GM21447 (cell line): ENCODE results near the gene PITPNB.

Experiments used
- ATAC-seq: cut with Tn5 transposase; IDR thresholded peaks from one replicate; pipeline ENCODE4 v1.9.1; 2021; ENCODE audit not compliant: unreplicated experiment

PITPNB gene

DNA sequence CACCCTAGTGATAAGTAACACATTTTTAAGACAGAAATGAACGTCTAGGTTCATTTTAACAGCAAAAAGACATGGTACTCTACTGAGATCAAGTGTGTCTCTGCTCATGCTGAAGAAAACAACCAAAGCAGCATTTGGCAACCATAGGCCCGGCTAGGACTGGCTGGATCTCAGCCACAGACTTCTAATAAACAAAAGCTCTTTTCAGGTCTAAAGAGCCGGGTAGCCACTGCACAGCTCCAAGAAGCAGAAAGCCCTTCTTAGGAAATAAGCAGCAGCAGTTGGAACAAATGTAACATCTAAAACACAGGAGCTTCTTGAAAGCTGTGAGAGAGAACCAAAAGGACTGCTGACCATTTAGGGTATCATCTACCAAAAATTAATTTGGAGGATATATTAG is 37.6 kb downstream of the PITPNB start:
- no peak for ATAC-seq

DNA sequence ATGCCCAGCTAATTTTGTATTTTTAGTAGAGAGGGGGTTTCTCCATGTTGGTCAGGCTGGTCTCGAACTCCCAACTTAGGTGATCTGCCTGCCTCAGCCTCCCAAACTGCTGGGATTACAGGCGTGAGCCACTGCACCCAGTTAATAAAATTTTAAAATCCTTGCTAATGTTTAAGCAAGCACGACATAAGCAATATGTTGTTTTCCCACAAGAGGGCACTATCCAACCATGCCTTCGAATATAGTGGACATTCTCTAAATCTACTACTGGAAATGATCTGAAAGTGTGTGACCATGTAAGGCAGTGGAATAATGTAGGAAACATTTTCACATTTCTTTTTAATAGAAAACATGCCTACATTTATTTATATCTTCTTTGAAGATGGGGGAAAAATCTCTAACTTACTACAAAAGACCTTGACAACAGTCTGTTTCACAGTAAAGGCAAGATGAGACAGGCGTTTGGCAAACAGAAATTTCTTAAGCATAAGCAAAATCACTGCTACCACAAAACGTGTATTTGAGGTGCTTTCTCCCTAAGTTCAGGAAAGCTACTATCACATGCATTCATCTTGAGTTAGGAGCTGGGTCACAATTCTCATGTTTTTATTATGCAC is 38.2 kb downstream of the PITPNB start:
- ATAC-seq, result no peak

DNA sequence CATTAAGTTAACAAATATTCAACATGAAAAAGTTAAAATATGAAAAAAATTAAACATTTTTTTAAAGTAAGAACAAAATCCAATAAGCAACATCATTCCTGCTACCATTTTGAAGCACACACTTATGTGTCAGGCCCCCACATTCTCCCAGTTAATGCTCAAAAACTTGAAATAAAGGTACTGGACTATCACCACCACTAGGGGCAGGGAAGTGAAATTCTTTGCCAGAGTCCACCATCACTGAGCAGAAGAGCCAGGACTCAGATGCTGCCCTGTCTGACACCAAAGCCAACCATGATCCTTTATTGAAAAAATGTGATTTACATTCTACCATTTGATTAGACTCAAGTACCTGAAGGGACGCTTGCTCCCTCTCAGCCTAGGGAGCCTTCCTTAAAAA is 39.1 kb downstream of the PITPNB start:
- ATAC-seq, result no peak

DNA sequence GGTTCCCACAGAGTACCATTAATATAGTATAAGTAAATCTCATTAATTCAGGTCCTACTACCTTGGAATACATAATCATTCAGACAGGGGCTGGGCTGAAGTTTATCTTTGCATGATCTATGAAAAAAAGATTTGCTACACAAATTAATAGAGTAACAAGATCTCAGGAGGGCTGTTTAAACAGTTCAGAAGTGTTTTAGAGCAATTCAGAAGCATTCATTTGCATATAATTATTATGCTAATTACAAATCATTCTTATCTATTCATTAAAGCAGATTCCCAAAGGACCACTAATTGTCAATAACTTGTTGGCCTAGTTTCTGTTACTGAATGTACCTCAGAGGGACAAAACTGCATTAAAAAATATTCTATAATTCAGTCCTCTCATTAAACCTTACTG is 40.5 kb downstream of the PITPNB start:
- no peak for ATAC-seq

DNA sequence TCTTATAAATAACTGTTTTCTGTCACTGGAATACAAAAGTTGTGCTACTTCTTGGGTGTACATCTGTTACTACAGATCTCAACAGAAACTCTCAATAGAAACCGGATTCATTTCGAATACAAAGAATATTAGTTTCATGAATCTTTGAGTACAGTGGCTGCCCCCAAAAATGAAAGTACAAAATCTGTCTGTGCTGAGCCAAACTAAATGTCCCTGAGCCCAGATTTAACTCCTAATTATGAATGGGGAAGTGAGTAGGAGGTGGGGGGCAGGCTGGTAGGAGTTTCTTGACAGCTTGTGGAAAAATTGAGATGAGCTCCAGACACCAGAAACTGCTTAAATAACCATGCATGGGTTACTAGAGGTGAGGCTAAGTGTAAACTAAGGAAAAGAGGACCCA is 41.6 kb downstream of the PITPNB start:
- ATAC-seq, result peak; percentile 50

DNA sequence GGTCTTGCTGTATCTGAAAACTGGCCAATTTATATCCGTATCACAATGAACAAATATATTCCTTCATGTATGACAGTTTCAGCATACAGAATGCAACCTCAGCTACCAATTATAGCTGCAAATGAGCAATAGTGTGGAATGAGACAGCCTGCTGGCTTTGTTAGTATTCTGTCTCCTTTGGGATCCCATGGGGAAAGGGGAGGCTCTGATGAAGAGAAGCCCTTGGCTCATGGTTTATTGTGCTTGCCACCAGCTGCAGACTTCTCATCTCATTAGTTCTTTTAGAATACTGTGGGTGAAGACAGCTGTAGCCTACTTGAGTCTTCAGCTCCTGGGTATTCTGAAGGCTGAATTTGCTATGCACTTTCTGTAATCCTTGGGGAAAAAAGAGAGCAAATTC is 42.4 kb downstream of the PITPNB start:
- no peak for ATAC-seq

DNA sequence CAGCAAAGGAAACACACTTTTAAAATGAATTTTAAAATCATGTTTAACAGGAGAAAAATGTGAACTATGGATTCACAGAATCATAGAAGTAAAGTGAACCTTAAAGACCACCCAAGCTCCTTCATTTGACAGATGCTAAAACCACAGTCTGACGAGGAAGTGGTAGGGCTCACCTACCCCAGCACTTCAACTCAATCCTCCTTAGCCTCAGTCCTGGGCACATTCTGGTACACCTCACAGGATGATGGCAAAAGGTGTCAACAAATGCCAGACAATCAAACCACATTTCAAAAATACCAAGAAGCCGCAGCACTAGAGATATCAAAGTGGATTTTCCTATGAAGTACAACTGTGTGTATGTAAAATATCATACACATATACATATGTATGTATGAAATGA is 43.1 kb downstream of the PITPNB start:
- no peak for ATAC-seq

DNA sequence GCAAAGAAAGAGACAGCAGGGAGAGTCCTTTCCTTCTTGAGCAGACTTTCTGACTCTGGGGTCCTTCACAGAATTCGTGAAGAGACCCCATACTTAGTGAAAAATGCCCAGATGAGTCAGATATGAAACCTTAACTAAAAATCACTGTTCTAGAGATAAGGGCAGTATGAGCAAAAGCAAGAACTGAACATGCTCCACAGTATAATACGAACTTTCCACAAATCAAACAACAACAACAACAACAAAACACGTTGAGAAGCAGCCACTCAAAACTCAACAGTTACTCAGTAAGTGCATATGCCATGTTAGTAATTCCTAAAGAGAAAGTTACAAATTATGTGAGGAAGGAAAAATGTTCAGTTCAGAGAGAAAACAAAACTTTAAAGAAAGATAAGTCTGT is 44.3 kb downstream of the PITPNB start:
- no peak for ATAC-seq

DNA sequence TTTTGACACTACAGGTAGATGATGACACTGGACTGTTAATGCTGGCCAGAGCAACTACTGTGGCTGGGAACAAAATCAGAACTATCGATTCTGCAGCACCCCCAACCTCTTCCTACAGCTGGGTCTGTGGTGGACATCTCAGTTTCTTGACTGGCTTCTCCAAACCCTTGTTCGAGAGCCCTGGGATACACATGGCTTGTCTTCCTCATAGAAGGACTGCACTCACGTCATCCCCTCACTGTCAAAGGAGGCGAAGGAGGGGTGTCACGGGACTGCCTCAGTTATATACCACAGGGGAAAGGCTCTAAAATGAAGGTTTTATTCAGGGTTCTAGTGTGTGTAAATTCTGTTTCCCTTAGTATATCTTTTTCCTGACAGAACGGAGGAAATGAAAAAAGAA is 44.9 kb downstream of the PITPNB start:
- ATAC-seq, result no peak

DNA sequence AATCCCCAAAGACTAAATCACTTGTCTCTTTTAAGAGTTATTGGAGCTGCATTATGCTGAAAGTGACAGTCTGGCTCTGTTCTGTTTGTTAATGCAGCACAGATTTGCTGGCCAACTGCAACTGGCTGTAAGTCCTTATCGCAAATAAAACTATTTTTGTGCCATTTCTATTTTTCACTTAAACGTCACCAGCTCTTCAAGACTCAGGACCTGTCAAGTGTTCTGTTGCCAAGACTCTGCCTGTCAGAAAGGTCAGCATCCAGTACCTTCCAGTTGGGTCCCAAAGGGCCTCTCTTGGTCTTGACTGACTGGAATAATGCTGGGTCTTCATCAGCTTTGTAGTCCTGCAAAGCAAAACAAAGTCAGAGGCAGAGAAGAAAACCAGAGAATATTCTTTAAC is 45.6 kb downstream of the PITPNB start:
- ATAC-seq, result no peak

DNA sequence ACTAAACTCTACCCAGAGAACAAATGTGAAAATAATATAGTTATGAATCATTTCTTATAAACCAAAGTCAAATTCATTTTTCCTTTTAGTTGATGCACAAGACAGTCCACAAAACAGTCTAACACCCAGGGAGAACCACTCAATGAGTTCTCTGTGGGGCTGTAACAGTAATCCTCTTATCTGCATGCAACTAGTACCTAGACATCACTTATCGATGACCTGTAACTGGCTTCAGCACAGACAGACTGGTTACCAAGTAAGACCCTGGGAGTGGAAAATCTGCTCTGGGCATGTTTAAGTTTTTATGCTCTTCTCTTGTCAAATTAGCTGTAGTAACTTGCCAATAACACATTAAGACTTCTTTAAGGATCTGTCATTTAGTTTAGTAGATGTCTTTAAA is 46.6 kb downstream of the PITPNB start:
- no peak for ATAC-seq

DNA sequence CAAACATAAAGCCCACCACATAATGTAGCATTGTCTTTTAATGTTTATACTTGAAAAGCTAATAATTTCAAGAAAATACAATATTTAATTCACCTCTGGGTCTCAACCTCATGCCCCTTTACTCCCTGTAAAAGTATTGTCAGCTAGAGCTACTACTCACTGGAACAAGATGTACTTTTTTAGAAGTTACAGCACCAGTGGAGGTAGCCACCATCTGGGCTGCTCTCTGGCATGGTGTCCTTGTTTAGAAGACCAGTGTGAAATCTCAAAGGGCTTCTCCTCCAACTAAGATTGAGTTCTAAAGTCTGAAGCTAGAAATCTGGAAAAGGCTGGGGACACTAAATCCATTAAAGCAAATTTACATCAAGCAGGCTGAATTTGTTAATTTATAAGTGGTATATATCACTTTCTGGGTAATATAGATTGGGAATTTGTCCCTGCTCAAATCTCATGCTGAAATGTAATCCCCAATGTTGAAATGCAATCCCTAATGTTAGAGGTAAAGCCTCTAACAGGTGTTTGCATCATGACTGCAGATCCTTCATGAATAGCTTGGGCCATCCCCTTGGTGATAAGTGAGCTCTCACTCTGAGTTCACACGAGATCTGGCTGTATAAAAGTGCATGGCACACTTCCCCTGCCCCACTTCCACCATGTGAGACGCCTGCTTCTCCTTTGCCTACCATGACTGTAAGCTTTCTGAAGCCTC is 47.6 kb downstream of the PITPNB start:
- no peak for ATAC-seq

DNA sequence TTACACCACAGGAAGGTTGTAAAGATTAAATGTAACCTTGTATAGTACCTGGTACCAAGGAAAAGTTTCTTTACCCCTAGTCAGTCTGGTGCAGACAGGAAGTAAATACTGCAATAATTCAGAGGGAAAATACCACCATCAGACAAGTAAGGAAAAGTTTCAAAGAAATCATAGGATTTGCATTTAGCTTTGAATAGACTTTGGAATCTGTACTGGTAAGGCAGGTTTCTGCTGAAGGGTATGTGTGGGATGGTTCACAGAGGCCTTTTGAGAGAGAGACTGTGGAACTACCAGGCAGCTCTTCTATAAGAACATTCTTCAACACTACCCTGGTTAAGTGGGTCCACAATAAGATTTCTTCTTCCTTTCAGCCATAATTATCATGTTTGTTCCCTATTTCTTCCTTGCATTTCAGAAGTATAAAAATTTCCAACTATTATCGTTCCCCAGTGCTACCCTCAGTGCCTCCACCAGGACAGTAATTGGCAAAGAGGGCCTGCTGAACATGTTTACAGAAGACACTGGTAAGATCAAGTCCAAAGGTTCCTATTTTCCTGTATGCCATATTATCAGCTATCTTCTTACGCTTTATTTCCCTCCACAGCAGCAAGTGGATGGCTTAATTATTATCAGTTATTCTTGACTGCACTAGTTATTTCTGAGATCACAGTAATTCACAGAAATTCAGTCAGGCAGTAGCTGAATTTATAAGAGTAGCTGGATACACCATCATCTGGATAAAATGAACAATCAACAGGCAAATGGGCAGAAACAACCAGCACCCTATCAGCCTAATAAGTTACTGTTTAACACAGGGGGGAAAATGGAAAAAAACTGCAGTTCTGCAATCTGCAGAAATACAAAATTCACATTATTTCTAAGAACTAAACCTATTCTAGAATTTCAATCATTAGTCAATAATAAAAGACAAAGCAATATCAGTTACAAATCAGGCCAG is 48.5 kb downstream of the PITPNB start:
- ATAC-seq, result no peak

DNA sequence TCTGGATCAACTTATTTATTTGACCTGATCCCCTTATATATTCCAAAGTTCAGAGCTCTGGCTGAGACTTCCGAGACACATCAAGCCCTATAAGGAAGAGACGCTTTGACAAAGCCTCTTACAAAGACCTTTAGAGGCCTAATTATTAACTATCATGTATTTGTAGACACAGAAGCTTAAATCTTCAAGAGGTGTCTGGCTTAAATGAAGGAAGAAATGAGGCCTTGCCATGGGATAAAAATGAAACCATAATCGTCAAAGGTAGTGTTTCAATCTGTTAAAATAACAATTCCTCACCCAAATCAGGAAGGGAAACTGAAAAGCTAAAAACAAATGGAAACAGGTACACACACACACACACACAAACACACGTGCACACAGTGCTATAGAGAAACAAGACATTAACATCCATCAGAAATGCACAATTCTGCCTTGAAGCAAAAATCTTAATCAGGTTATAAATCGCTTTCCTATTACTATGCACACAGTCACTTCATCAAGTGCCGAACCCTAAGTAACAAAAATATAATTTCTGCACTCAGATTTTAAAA is 50.2 kb downstream of the PITPNB start:
- ATAC-seq, result no peak

DNA sequence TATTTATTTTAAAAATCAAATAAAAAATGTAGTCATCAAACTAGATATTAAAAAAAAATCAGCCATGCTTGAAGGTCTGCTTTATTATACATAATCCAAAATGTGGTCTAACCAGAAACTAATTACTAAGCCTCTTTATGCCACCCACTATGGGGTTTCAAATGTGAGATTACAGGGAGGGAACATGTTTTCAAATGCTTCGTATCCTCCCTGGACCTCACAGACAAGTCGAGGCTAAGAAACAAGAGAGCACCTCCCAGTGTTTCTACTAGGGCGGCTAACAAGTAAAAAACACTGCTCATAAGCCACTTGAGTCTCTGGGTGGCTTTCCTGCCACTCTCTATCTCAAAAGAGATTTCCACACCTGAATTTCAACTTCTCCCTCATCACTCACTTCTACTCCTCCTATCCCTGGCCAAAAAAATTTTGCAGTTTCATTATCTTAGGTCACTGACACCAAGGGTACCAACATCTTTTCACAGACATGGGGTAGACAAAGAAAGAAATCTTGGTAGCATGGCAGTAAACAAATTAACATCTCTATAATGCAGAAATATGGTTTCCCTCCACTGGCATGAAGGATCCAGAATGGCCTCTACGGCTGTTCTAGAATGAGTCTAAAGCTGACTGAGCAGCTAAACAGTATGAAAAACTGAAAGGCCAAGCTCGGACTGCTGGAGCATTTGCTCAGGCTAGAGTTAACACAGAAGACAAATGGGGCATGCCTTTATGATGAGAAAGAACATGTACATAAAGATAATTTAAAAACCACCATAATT is 50.9 kb downstream of the PITPNB start:
- no peak for ATAC-seq

DNA sequence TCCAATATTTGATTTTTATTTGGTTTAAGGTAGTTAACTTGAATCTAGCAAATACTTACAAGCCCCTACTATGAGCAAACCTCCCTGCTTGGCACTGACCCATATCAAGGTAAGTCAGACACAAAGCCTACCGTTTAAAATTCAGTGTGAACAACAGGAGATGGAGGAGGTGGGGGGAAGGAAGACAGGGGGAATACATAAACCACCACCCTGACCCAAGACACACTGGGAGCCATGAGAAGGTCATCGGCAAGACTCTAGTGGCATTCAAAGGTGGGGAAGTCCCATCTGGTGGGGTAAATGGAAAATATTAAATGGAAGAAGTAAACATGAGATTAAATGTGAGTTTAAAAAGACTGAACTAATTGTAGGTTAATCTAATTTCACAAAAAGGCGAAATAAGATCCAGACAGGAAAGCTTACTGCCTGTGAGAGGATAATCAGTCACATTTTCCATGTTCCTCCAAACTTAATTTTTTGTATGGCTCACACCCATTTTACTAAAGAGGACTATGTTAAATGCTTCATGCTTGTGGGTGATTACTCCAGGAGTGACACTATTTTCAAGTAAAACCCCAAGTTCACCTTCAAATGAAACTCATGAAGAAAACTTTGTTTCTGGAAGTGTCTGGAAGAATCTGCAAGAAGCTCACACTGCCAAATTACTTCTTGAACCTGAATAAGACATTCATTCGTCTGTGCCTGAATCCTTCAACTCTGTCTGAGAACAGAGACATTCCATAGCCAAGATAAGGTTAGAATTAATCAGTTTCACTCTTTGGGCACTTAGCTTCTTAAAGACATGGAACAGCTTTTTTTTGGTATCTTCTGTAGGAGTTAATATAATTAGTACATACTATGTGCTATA is 51.7 kb downstream of the PITPNB start:
- no peak for ATAC-seq

DNA sequence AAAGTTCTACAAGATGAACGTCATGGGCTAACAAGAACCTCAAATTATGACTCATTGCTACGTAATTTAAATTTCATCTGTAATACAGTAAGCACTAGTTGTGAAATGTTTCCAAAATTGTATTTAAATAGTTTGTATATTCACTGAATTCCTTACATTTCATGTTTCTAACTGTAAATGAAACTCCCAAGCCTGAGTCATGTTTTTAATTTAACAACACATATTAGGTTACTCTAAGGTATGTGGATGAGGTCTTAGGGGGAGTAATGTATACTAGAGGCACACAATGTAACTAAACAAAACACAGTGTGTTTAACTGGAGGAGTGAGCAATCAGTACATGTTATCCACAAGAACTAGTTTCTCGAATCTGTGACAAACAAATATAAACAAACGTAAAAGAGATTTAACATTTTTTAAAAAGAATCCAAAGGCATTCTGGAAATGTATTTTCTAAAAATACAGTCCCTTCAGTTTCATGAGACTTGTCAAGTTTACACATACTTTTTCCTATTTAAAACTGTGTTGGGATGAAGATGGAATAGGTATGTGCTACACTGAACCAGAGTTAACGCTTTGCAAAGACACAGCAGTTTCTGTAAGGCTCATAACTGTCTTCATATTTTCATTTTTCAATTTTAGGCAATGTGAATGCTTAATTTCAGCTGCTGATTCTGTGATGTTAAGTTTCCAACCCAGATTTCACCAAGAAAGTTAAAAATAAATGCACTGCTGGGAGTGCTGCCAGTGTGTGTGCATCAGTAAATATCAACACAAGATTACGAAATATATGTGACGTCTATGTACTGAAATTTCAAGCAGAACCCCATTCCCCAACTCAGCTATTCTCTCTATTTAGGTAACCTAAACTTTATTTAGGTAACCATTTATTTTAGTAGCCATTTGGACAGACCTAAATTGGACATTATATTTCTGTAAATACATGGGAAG is 52.6 kb downstream of the PITPNB start:
- no peak for ATAC-seq

DNA sequence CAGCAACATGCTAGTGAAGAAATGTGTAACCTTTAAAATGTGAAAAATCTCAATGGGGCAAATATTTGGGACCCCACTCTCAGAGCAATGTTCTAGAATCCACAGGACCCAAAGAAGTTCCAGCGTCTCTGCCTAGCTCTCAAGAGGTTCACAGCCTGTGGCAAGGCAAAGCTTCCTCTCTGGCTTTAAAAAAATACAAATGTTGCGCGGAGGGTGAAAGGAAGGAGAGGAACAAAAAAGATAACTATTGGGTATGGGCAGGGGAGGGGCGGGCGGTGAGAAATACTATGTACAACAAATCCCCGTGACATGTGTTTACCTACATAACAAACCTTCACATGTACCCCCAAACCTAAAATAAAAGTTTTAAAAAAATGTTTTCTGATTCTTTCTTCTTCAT is 53.6 kb downstream of the PITPNB start:
- ATAC-seq, result no peak

DNA sequence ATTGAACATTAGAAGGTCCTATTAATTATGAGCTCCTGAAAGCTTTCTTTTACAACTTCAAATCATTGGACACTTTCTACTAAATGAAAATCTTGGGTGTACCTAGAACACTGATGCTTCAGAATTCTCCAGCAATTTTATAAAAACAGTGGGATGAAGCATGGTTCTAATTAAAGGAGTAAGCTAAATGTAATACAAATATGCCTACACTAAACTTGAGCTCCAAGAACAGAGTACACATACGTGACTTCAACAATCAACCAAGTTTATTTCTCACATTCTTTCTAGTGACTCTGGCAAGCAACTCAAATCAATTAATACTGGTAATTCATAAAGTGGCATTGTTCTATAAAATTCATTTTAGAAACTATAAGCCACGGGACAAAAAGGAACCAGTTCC is 55.5 kb downstream of the PITPNB start:
- ATAC-seq, result no peak
